ENCODE results near the gene MED27. TPM values are rescaled to one million over a fixed set of nuclear protein-coding genes. Genes with fewer than 3 reads are reported as not detected.

Gene MED27
- total and polyA plus RNA-seq, 9 of the 15 experiments (the other 6 are each of a cell fraction or from before 2014, with no cell fraction given) = 24.4 to 91.0 (median 36.1) TPM

- no peak for TF ChIP-seq ZBTB11 (CRISPR knock-in tag; IDR thresholded peaks at IDR 0.05)
- TF ChIP-seq TSC22D4 (tag; IDR thresholded peaks at IDR 0.05) = no peak
- TF ChIP-seq, protein P1, sequence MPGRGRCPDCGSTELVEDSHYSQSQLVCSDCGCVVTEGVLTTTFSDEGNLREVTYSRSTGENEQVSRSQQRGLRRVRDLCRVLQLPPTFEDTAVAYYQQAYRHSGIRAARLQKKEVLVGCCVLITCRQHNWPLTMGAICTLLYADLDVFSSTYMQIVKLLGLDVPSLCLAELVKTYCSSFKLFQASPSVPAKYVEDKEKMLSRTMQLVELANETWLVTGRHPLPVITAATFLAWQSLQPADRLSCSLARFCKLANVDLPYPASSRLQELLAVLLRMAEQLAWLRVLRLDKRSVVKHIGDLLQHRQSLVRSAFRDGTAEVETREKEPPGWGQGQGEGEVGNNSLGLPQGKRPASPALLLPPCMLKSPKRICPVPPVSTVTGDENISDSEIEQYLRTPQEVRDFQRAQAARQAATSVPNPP (IDR thresholded peaks at IDR 0.05; ENCODE audit: borderline replicate concordance, insufficient read depth, insufficient read length) = no peak
These were observed 164.5 kb downstream of the MED27 start (continued) for GRCh38 chr9:131915181-131915580.

GRCh38 chr9:131912671-131913070 lies 167.0 kb downstream of the MED27 start:
- no peak overlapping the region for H2AFZ ChIP-seq (ENCODE audit: low read depth, low read length)
- no peaks in the 10 kb centered on the region for H3K4me1 ChIP-seq (replicated peaks in 1 of 2; ENCODE audit: control insufficient read depth in 2 of 2, insufficient read depth in 2 of 2, low read length in 2 of 2)
- H4K20me1 ChIP-seq (replicated peaks; ENCODE audit: control insufficient read depth, insufficient read depth, low read length) = 0 out of 2 replicates have a peak, but pooled peaks cover 6% of the 10 kb centered on the region
- DNase-seq (ENCODE audit: extremely low read depth in 1 of 4, low spot score in 3 of 4) (no peak), FAIRE-seq (no peak), ATAC-seq (no peak)
- CTCF ChIA-PET (ENCODE audit: low intra/inter-chr PET ratio) = no interaction called here
- H3K79me2 ChIP-seq (ENCODE audit: control insufficient read depth, insufficient read depth, low read length) = no peaks in the 10 kb centered on the region
- intact Hi-C loops (cut with micrococcal nuclease) = no loop called here
- in situ Hi-C loops (cut with MboI) = no loop called here
- no peaks in the 10 kb centered on the region for H3K27me3 ChIP-seq (ENCODE audit: control insufficient read depth in 2 of 2, insufficient read depth in 2 of 2, low read length in 2 of 2)
- H3K36me3 ChIP-seq (ENCODE audit: control insufficient read depth, insufficient read depth, low read length) = no peaks in the 10 kb centered on the region
- POLR2A ChIA-PET = no interaction called here
- WGBS (ENCODE audit: insufficient coverage, low coverage, missing lambda C conversion rate) = 56% methylated on average over 3 of the region's 3 CpGs
- no TSS peak for BruUV-seq (replicated peaks)
- no peak overlapping the region for H3K4me2 ChIP-seq (ENCODE audit: insufficient read depth, low read length)
- no peak overlapping the region for H3K4me3 ChIP-seq
- no peak overlapping the region for H3K9ac ChIP-seq (ENCODE audit: insufficient read depth in 1 of 2, low read depth in 2 of 2, low read length in 2 of 2)
- peaks cover 6% of the 10 kb centered on the region for H3K9me1 ChIP-seq (ENCODE audit: control insufficient read depth, insufficient read depth, low read length)
- no peak overlapping the region for H3K27ac ChIP-seq (ENCODE audit: extremely low read depth, low read depth, low read length)
- no peaks in the 10 kb centered on the region for H3K9me3 ChIP-seq (replicated peaks; ENCODE audit: control insufficient read depth, insufficient read depth, low read depth, low read length)
- TF ChIP-seq CREB3L1 (IDR thresholded peaks at IDR 0.05; ENCODE audit: borderline replicate concordance, low read depth) (no peak), MTA1 (IDR thresholded peaks at IDR 0.05; ENCODE audit: borderline replicate concordance) (no peak), STAT5A (IDR thresholded peaks at IDR 0.05; ENCODE audit: borderline replicate concordance, low read length) (no peak), FOXJ2 (tag; IDR thresholded peaks at IDR 0.05) (no peak), HBP1 (CRISPR knock-in tag; IDR thresholded peaks at IDR 0.05) (no peak), POLR3A (IDR thresholded peaks at IDR 0.05; ENCODE audit: borderline replicate concordance, extremely low read depth, insufficient read depth, insufficient read length) (no peak), NR3C1 (CRISPR knock-in tag; IDR thresholded peaks at IDR 0.05) (no peak), LARP7 (IDR thresholded peaks at IDR 0.05) (no peak), HLTF (IDR thresholded peaks at IDR 0.05) (no peak), TFAP4 (CRISPR knock-in tag; IDR thresholded peaks at IDR 0.05; ENCODE audit: borderline replicate concordance) (no peak)

Data from K562 (cell line).